Neural cell (in vitro differentiated cells): ENCODE data around the gene PIAS2. TPM values are rescaled to one million over a fixed set of nuclear protein-coding genes. Genes with fewer than 3 reads are reported as not detected.

ENCODE experiments used
- H2AFZ ChIP-seq: fragments of 200-600, 300-800 bp; sonication (generic), shearing (Covaris generic); 2 replicates; pipeline ENCODE4 v1.6.0; 2014; ENCODE audit warnings: low read depth, mild to moderate bottlenecking, antibody characterized with exemption, low read length, moderate library complexity
- H3F3A ChIP-seq: fragments of 200-600 bp; shearing (Covaris generic); 2 replicates; pipeline ENCODE4 v1.6.1; 2016; ENCODE audit warnings: mild to moderate bottlenecking, moderate library complexity, mixed read lengths, antibody characterized with exemption, low read length; ENCODE audit not compliant: insufficient read depth, poor library complexity, severe bottlenecking
- H3K27ac ChIP-seq: fragments of 200-600, 300-800 bp; sonication (generic), shearing (Covaris generic); 2 replicates; pipeline ENCODE4 v1.5.1; 2014; ENCODE audit warnings: mild to moderate bottlenecking, low read length, moderate library complexity
- H3K27me3 ChIP-seq: fragments of 300-800, 200-600 bp; sonication (generic), shearing (Covaris generic); 2 replicates; pipeline ENCODE4 v1.6.0; 2014; ENCODE audit warnings: mild to moderate bottlenecking, low read depth, low read length, moderate library complexity; ENCODE audit not compliant: insufficient read depth
- H3K36me3 ChIP-seq: fragments of 300-800, 200-600 bp; sonication (generic), shearing (Covaris generic); 2 replicates; pipeline ENCODE4 v1.5.1; 2014; ENCODE audit warnings: mild to moderate bottlenecking, antibody characterized with exemption, low read length, moderate library complexity; ENCODE audit not compliant: insufficient read depth
- H3K4me2 ChIP-seq: fragments of 300-800, 200-600 bp; sonication (generic), shearing (Covaris generic); 2 replicates; pipeline ENCODE4 v1.6.0; 2014; ENCODE audit warnings: mild to moderate bottlenecking, low read length
- H3K4me3 ChIP-seq: fragments of 300-800, 200-600 bp; sonication (generic), shearing (Covaris generic); 2 replicates; pipeline ENCODE4 v1.5.1; 2014; ENCODE audit warnings: mild to moderate bottlenecking, low read length, moderate library complexity
- H3K79me2 ChIP-seq: fragments of 200-600 bp; shearing (Covaris generic); replicated peaks from 2 replicates; pipeline ENCODE4 v1.6.0; 2014; ENCODE audit warnings: mild to moderate bottlenecking, low read length, moderate library complexity; ENCODE audit not compliant: insufficient read depth
- H3K9ac ChIP-seq: fragments of 300-800, 200-600 bp; sonication (generic), shearing (Covaris generic); 2 replicates; pipeline ENCODE4 v1.6.1; 2016; ENCODE audit warnings: mild to moderate bottlenecking, low read length, mixed read lengths
- H3K9me2 ChIP-seq: fragments of 200-600 bp; shearing (Covaris generic); 2 replicates; pipeline ENCODE4 v1.6.1; 2016; ENCODE audit warnings: mild to moderate bottlenecking, low read length, mixed read lengths; ENCODE audit not compliant: insufficient read depth
- H3K9me3 ChIP-seq: fragments of 200-600, 300-800 bp; sonication (generic), shearing (Covaris generic); 2 replicates; pipeline ENCODE4 v1.6.1; 2016; ENCODE audit warnings: mild to moderate bottlenecking, mixed run types, low read length, moderate library complexity, mixed read lengths
- H4K20me1 ChIP-seq: fragments of 200-600 bp; shearing (Covaris generic); 2 replicates; pipeline ENCODE4 v1.6.1; 2016; ENCODE audit warnings: mild to moderate bottlenecking, mixed run types; ENCODE audit not compliant: insufficient read depth
- EP300 ChIP-seq: fragments of 450-650 bp; conservative IDR thresholded peaks from 2 replicates; pipeline ENCODE4 v1.6.1; 2014; ENCODE audit warnings: antibody characterized with exemption, mild to moderate bottlenecking, moderate library complexity; ENCODE audit not compliant: poor library complexity, severe bottlenecking
- EZH2 ChIP-seq: fragments of 200-600, 300-800 bp; shearing (Covaris generic), sonication (generic); IDR thresholded peaks from 2 replicates; pipeline ENCODE4 v1.6.1; 2014; ENCODE audit warnings: antibody characterized with exemption, low read length, borderline replicate concordance, mild to moderate bottlenecking; ENCODE audit not compliant: insufficient read depth, poor library complexity, severe bottlenecking
- MXI1 ChIP-seq: fragments of 450-650 bp; conservative IDR thresholded peaks from 2 replicates; pipeline ENCODE4 v1.6.1; 2014; ENCODE audit warnings: antibody characterized with exemption, mild to moderate bottlenecking; ENCODE audit not compliant: poor library complexity, severe bottlenecking
- POLR2AphosphoS5 ChIP-seq: IDR thresholded peaks from 2 replicates; pipeline ENCODE4 v1.6.1; 2012
- RAD21 ChIP-seq: fragments of 450-650 bp; conservative IDR thresholded peaks from 2 replicates; pipeline ENCODE4 v1.6.1; 2014; ENCODE audit warnings: antibody characterized with exemption, mild to moderate bottlenecking, moderate library complexity
- SMC3 ChIP-seq: fragments of 450-650 bp; conservative IDR thresholded peaks from 2 replicates; pipeline ENCODE4 v1.6.1; 2014; ENCODE audit warnings: antibody characterized with exemption, mild to moderate bottlenecking, moderate library complexity; ENCODE audit not compliant: poor library complexity
- TAF1 ChIP-seq: IDR thresholded peaks from 2 replicates; pipeline ENCODE4 v1.6.1; 2012; ENCODE audit warnings: low read depth
- polyA plus RNA-seq: library from polyadenylated mRNA; depleted of rRNA; stranded (reverse); fragments of >200 nt; gene quantifications from 2 replicates; pipeline ENCODE4 v1.2.3, GENCODE V29; 2014
- TF ChIP-seq, protein P1 (sequence below): fragments of 450-650 bp; IDR thresholded peaks from 2 replicates; pipeline ENCODE4 v1.5.1; 2014; ENCODE audit warnings: antibody characterized with exemption, mild to moderate bottlenecking, moderate library complexity; ENCODE audit not compliant: poor library complexity, severe bottlenecking
- TF ChIP-seq, protein P2 (sequence below): IDR thresholded peaks from 2 replicates; pipeline ENCODE4 v1.6.1; 2012; ENCODE audit warnings: borderline replicate concordance

PIAS2 gene
- polyA plus RNA-seq, 1 donor from 2014 or later = 32.1 TPM

DNA sequence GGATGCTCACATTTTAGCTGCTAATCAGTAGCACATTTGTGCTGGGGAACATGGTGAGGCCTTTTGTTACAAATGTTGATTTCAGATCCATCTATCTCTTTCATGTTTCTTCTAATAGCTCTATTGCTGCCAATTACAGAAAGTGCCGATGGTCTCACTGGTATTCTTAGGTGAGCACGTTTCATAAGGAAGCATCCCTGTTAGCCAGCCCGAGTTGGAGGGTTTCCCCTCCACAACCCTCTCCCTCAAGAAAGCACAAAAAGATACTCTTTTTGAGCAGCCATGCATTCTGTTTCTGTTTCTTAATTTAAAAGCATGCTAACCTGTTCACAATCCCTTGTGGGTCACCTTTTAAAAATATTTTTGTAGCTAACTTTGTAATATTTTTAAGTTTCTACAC, 129.6 kb downstream of the PIAS2 start:
- Histone ChIP-seq H3K9me2 (no peaks in the 10 kb centered on the region), H3K27ac (no peak overlapping the region), H2AFZ (no peak overlapping the region), H3K27me3 (no peaks in the 10 kb centered on the region), H3K36me3 (no peaks in the 10 kb centered on the region), H4K20me1 (no peaks in the 10 kb centered on the region), H3K9ac (no peak overlapping the region), H3K4me2 (no peak overlapping the region), H3F3A (no peaks in the 10 kb centered on the region), H3K4me3 (no peak overlapping the region), H3K9me3 (no peaks in the 10 kb centered on the region), H3K79me2 (no peaks in the 10 kb centered on the region)
- TF ChIP-seq TAF1 (no peak), MXI1 (no peak)

- H3K4me3 ChIP-seq = no peak overlapping the region
- no peak overlapping the region for H3K4me2 ChIP-seq
- no peak overlapping the region for H2AFZ ChIP-seq
- H4K20me1 ChIP-seq = no peaks in the 10 kb centered on the region
- no peaks in the 10 kb centered on the region for H3K9me3 ChIP-seq
- H3K36me3 ChIP-seq = no peaks in the 10 kb centered on the region
- H3F3A ChIP-seq = no peaks in the 10 kb centered on the region
- no peaks in the 10 kb centered on the region for H3K79me2 ChIP-seq
- H3K9me2 ChIP-seq = no peaks in the 10 kb centered on the region
- H3K27ac ChIP-seq = no peak overlapping the region
- no peak for TF ChIP-seq SMC3
- no peak for TF ChIP-seq MXI1
- TF ChIP-seq, protein P1, sequence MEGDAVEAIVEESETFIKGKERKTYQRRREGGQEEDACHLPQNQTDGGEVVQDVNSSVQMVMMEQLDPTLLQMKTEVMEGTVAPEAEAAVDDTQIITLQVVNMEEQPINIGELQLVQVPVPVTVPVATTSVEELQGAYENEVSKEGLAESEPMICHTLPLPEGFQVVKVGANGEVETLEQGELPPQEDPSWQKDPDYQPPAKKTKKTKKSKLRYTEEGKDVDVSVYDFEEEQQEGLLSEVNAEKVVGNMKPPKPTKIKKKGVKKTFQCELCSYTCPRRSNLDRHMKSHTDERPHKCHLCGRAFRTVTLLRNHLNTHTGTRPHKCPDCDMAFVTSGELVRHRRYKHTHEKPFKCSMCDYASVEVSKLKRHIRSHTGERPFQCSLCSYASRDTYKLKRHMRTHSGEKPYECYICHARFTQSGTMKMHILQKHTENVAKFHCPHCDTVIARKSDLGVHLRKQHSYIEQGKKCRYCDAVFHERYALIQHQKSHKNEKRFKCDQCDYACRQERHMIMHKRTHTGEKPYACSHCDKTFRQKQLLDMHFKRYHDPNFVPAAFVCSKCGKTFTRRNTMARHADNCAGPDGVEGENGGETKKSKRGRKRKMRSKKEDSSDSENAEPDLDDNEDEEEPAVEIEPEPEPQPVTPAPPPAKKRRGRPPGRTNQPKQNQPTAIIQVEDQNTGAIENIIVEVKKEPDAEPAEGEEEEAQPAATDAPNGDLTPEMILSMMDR = no peak
- TF ChIP-seq EP300 = no peak
- TF ChIP-seq POLR2AphosphoS5 = no peak
- no peak for TF ChIP-seq RAD21
- TF ChIP-seq, protein P2, sequence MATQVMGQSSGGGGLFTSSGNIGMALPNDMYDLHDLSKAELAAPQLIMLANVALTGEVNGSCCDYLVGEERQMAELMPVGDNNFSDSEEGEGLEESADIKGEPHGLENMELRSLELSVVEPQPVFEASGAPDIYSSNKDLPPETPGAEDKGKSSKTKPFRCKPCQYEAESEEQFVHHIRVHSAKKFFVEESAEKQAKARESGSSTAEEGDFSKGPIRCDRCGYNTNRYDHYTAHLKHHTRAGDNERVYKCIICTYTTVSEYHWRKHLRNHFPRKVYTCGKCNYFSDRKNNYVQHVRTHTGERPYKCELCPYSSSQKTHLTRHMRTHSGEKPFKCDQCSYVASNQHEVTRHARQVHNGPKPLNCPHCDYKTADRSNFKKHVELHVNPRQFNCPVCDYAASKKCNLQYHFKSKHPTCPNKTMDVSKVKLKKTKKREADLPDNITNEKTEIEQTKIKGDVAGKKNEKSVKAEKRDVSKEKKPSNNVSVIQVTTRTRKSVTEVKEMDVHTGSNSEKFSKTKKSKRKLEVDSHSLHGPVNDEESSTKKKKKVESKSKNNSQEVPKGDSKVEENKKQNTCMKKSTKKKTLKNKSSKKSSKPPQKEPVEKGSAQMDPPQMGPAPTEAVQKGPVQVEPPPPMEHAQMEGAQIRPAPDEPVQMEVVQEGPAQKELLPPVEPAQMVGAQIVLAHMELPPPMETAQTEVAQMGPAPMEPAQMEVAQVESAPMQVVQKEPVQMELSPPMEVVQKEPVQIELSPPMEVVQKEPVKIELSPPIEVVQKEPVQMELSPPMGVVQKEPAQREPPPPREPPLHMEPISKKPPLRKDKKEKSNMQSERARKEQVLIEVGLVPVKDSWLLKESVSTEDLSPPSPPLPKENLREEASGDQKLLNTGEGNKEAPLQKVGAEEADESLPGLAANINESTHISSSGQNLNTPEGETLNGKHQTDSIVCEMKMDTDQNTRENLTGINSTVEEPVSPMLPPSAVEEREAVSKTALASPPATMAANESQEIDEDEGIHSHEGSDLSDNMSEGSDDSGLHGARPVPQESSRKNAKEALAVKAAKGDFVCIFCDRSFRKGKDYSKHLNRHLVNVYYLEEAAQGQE = no peak
- TF ChIP-seq TAF1 = no peak
- no peak for TF ChIP-seq EZH2
- H3K9ac ChIP-seq = no peak overlapping the region
- no peaks in the 10 kb centered on the region for H3K27me3 ChIP-seq
Measured at GRCh38 chr18:46772357-46772756, 144.9 kb downstream of the PIAS2 start.

DNA sequence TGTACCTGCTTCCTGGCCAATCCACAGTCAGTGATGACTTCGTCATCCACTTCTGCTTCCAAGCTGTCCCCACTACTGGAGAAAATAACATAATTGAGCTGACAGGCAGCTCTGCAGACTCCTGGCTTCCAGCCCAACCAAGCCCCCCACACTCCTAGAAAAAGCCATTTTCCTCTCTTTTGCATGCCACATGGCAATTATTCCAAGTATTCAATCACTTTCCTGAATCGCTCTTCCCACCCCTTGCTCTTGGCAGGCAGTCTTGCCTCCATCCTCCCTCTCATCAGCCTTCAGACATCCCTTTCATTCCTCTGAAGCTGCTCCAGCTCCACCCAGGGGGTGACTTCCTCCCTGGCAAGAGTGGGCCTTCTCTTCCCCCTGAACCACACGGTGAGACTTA, 146.2 kb downstream of the PIAS2 start:
- Histone ChIP-seq H3K27ac (no peak overlapping the region), H3K9me2 (no peaks in the 10 kb centered on the region), H3F3A (no peaks in the 10 kb centered on the region), H4K20me1 (no peaks in the 10 kb centered on the region), H3K36me3 (no peaks in the 10 kb centered on the region), H3K4me2 (no peak overlapping the region), H2AFZ (no peak overlapping the region), H3K9me3 (no peaks in the 10 kb centered on the region), H3K27me3 (no peaks in the 10 kb centered on the region), H3K9ac (no peak overlapping the region), H3K4me3 (no peak overlapping the region), H3K79me2 (no peaks in the 10 kb centered on the region)
- TF ChIP-seq RAD21 = no peak
- TF ChIP-seq, protein P2 = peak; percentile 23
